ENCODE measurements around the gene SULT1A3.
"Not testable (repeated sequence)": the region's sequence is repeated elsewhere in the genome, so short reads cannot be mapped to it uniquely, and the experiment has no call there.

The SULT1A3 gene

GRCh38 chr16:30199608-30200343 is 721 bp downstream of the SULT1A3 start:
- H3K9me3 ChIP-seq (ENCODE audit: control insufficient read depth, low read length); H3K18ac ChIP-seq (ENCODE audit: low read depth in 1 of 2, low read length in 2 of 2); H3K4me2 ChIP-seq (ENCODE audit: low read length, poor library complexity, severe bottlenecking); H2AK5ac ChIP-seq (ENCODE audit: low read length, severe bottlenecking); H2BK12ac ChIP-seq (ENCODE audit: low read length in 2 of 2); H2BK15ac ChIP-seq (ENCODE audit: low read depth, poor library complexity, severe bottlenecking); H3K9ac ChIP-seq (ENCODE audit: low read length); H2BK5ac ChIP-seq (ENCODE audit: low read depth, low read length, poor library complexity, severe bottlenecking); H3K27me3 ChIP-seq (ENCODE audit: control insufficient read depth in 1 of 2, insufficient read depth in 1 of 2, low read length in 2 of 2); H3K27ac ChIP-seq (ENCODE audit: low read length, poor library complexity, severe bottlenecking); H3K23ac ChIP-seq (ENCODE audit: low read length in 2 of 2); H4K91ac ChIP-seq (ENCODE audit: low read length); H2AFZ ChIP-seq (ENCODE audit: low read depth, low read length); H3K4ac ChIP-seq (ENCODE audit: low read depth in 1 of 2, low read length in 2 of 2); H2BK120ac ChIP-seq (ENCODE audit: low read depth, low read length); H3K4me1 ChIP-seq (ENCODE audit: control insufficient read depth, insufficient read depth, low read depth, low read length); H3K36me3 ChIP-seq (ENCODE audit: control insufficient read depth in 1 of 2, insufficient read depth in 2 of 2, low read depth in 1 of 2, low read length in 2 of 2); DNase-seq; H4K8ac ChIP-seq (ENCODE audit: low read length); H3K4me3 ChIP-seq (ENCODE audit: insufficient read depth in 1 of 2, low read depth in 1 of 2, low read length in 2 of 2); H3K14ac ChIP-seq (ENCODE audit: low read length in 2 of 2); H3K79me1 ChIP-seq (replicated peaks; ENCODE audit: low read length, poor library complexity, severe bottlenecking): not testable (repeated sequence)
- WGBS = no CpG with 5 or more reads among the region's 15 CpGs

GRCh38 chr16:30205541-30206236 is 6.6 kb downstream of the SULT1A3 start:
- not testable (repeated sequence) for H3K79me1 ChIP-seq (replicated peaks; ENCODE audit: low read length, poor library complexity, severe bottlenecking); H3K36me3 ChIP-seq (ENCODE audit: control insufficient read depth in 1 of 2, insufficient read depth in 2 of 2, low read depth in 1 of 2, low read length in 2 of 2); H4K8ac ChIP-seq (ENCODE audit: low read length); H3K9ac ChIP-seq (ENCODE audit: low read length); H3K23ac ChIP-seq (ENCODE audit: low read length in 2 of 2); H2BK120ac ChIP-seq (ENCODE audit: low read depth, low read length); H3K14ac ChIP-seq (ENCODE audit: low read length in 2 of 2); H2BK15ac ChIP-seq (ENCODE audit: low read depth, poor library complexity, severe bottlenecking); H2AK5ac ChIP-seq (ENCODE audit: low read length, severe bottlenecking); H3K4me1 ChIP-seq (ENCODE audit: control insufficient read depth, insufficient read depth, low read depth, low read length); H3K18ac ChIP-seq (ENCODE audit: low read depth in 1 of 2, low read length in 2 of 2); H4K91ac ChIP-seq (ENCODE audit: low read length); H2BK5ac ChIP-seq (ENCODE audit: low read depth, low read length, poor library complexity, severe bottlenecking); DNase-seq; H3K4ac ChIP-seq (ENCODE audit: low read depth in 1 of 2, low read length in 2 of 2); H3K27ac ChIP-seq (ENCODE audit: low read length, poor library complexity, severe bottlenecking); H3K27me3 ChIP-seq (ENCODE audit: control insufficient read depth in 1 of 2, insufficient read depth in 1 of 2, low read length in 2 of 2); H2BK12ac ChIP-seq (ENCODE audit: low read length in 2 of 2); H3K9me3 ChIP-seq (ENCODE audit: control insufficient read depth, low read length)
- Histone ChIP-seq H3K4me2 (ENCODE audit: low read length, poor library complexity, severe bottlenecking) (peak overlapping the region; percentile 78), H3K4me3 (ENCODE audit: insufficient read depth in 1 of 2, low read depth in 1 of 2, low read length in 2 of 2) (peak overlapping the region; percentile 62 to 71), H2AFZ (ENCODE audit: low read depth, low read length) (peak overlapping the region; percentile 42)
- WGBS = no CpG with 5 or more reads among the region's 52 CpGs

GRCh38 chr16:30206252-30206651 is 7.2 kb downstream of the SULT1A3 start:
- H3K4ac ChIP-seq (ENCODE audit: low read depth in 1 of 2, low read length in 2 of 2); H3K18ac ChIP-seq (ENCODE audit: low read depth in 1 of 2, low read length in 2 of 2); H3K79me1 ChIP-seq (replicated peaks; ENCODE audit: low read length, poor library complexity, severe bottlenecking); H3K9me3 ChIP-seq (ENCODE audit: control insufficient read depth, low read length); H2AK5ac ChIP-seq (ENCODE audit: low read length, severe bottlenecking); H3K23ac ChIP-seq (ENCODE audit: low read length in 2 of 2); H2BK12ac ChIP-seq (ENCODE audit: low read length in 2 of 2); H2BK5ac ChIP-seq (ENCODE audit: low read depth, low read length, poor library complexity, severe bottlenecking); H3K27ac ChIP-seq (ENCODE audit: low read length, poor library complexity, severe bottlenecking); H2AFZ ChIP-seq (ENCODE audit: low read depth, low read length); H2BK15ac ChIP-seq (ENCODE audit: low read depth, poor library complexity, severe bottlenecking); H3K4me2 ChIP-seq (ENCODE audit: low read length, poor library complexity, severe bottlenecking); H3K36me3 ChIP-seq (ENCODE audit: control insufficient read depth in 1 of 2, insufficient read depth in 2 of 2, low read depth in 1 of 2, low read length in 2 of 2); DNase-seq; H3K4me1 ChIP-seq (ENCODE audit: control insufficient read depth, insufficient read depth, low read depth, low read length); H3K14ac ChIP-seq (ENCODE audit: low read length in 2 of 2); H2BK120ac ChIP-seq (ENCODE audit: low read depth, low read length); H4K8ac ChIP-seq (ENCODE audit: low read length); H3K27me3 ChIP-seq (ENCODE audit: control insufficient read depth in 1 of 2, insufficient read depth in 1 of 2, low read length in 2 of 2); H3K9ac ChIP-seq (ENCODE audit: low read length); H4K91ac ChIP-seq (ENCODE audit: low read length): not testable (repeated sequence)
- no CpG with 5 or more reads among the region's 33 CpGs for WGBS
- H3K4me3 ChIP-seq (ENCODE audit: insufficient read depth in 1 of 2, low read depth in 1 of 2, low read length in 2 of 2) = peak overlapping the region in 1 of 2 experiments; percentile 71

- H4K8ac ChIP-seq (ENCODE audit: low read length); H3K23ac ChIP-seq (ENCODE audit: low read length in 2 of 2); H3K9ac ChIP-seq (ENCODE audit: low read length); H3K36me3 ChIP-seq (ENCODE audit: control insufficient read depth in 1 of 2, insufficient read depth in 2 of 2, low read depth in 1 of 2, low read length in 2 of 2); H3K27me3 ChIP-seq (ENCODE audit: control insufficient read depth in 1 of 2, insufficient read depth in 1 of 2, low read length in 2 of 2); H3K4me3 ChIP-seq (ENCODE audit: insufficient read depth in 1 of 2, low read depth in 1 of 2, low read length in 2 of 2); H2BK12ac ChIP-seq (ENCODE audit: low read length in 2 of 2); H3K18ac ChIP-seq (ENCODE audit: low read depth in 1 of 2, low read length in 2 of 2); H3K79me1 ChIP-seq (replicated peaks; ENCODE audit: low read length, poor library complexity, severe bottlenecking); H3K4ac ChIP-seq (ENCODE audit: low read depth in 1 of 2, low read length in 2 of 2); H2AK5ac ChIP-seq (ENCODE audit: low read length, severe bottlenecking); H4K91ac ChIP-seq (ENCODE audit: low read length); H3K27ac ChIP-seq (ENCODE audit: low read length, poor library complexity, severe bottlenecking); H3K4me1 ChIP-seq (ENCODE audit: control insufficient read depth, insufficient read depth, low read depth, low read length); H2BK120ac ChIP-seq (ENCODE audit: low read depth, low read length); H2AFZ ChIP-seq (ENCODE audit: low read depth, low read length); H3K14ac ChIP-seq (ENCODE audit: low read length in 2 of 2); H2BK5ac ChIP-seq (ENCODE audit: low read depth, low read length, poor library complexity, severe bottlenecking); DNase-seq; H3K4me2 ChIP-seq (ENCODE audit: low read length, poor library complexity, severe bottlenecking); H3K9me3 ChIP-seq (ENCODE audit: control insufficient read depth, low read length); H2BK15ac ChIP-seq (ENCODE audit: low read depth, poor library complexity, severe bottlenecking): not testable (repeated sequence)
- WGBS = no CpG with 5 or more reads among the region's 9 CpGs
These were observed 8.1 kb downstream of the SULT1A3 start for GRCh38 chr16:30207063-30207704.

Measured in mesenchymal stem cell (in vitro differentiated cells and primary cell).